Testis (tissue), 2 donors: ENCODE measurements around the gene EXOC3L4.

Source experiments
- CTCF ChIP-seq, 3 experiments: fragments of 450-650 bp in 2 of 3; fragments of 200-600 bp in 1 of 3; sonication (generic) in 1 of 3; IDR thresholded peaks; one replicate each; pipeline ENCODE4 v1.5.1; 2016 to 2019; ENCODE audit warnings: antibody characterized with exemption in 3 of 3, mild to moderate bottlenecking in 2 of 3, moderate library complexity in 1 of 3
- POLR2A ChIP-seq: fragments of 450-650 bp; IDR thresholded peaks from one replicate; pipeline ENCODE4 v1.6.1; 2017; ENCODE audit warnings: antibody characterized with exemption, mild to moderate bottlenecking, moderate library complexity

DNA sequence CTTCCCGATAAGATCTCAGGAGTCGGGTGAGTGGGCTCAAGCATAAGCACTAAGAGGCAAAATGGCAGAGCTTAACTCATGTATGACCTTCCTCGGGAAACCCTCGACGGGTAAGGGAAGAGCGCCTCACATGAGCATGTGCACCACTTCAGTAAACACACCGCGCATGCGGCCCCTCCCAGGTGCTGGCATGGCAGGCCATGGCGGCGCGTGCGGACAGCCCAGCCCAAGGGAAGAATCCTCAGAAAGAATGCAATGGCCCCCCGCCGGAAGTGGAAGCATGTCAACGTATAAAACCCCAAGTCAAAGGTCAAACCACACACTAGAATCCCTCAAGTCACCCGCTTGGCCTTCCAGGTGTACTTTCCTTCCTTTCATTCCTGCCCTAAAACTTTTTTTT is 22.1 kb downstream of the EXOC3L4 start:
- TF ChIP-seq CTCF (IDR thresholded peaks at IDR 0.05), result no peak
- no peak for TF ChIP-seq POLR2A
